CD14-positive monocyte (primary cell): ENCODE measurements around the gene ZYX. TPM values are rescaled to one million over a fixed set of nuclear protein-coding genes. Genes with fewer than 3 reads are reported as not detected.

Experiments used
- DNase-seq, 3 donors: peaks; one replicate each; pipeline ENCODE4 v3.0.0-alpha.2; 2011 to 2022
- H2AFZ ChIP-seq: 2 replicates; pipeline ENCODE4 v1.6.0; 2012; ENCODE audit warnings: mild to moderate bottlenecking, low read depth, low read length, inconsistent platforms; ENCODE audit not compliant: insufficient read depth, poor library complexity, severe bottlenecking
- H3K27ac ChIP-seq, 2 donors: 1 replicate in 1 of 2; 2 replicates in 1 of 2; pipeline ENCODE4 v1.5.1; 2012 to 2013; ENCODE audit warnings: low read length in 2 of 2, control low read depth in 1 of 2, inconsistent platforms in 1 of 2, low read depth in 1 of 2, mild to moderate bottlenecking in 1 of 2
- H3K27me3 ChIP-seq, 2 donors: one replicate each; pipeline versions ENCODE4 v1.6.0 to v1.6.1; 2011 to 2013; ENCODE audit warnings: low read length in 2 of 2; ENCODE audit not compliant: control insufficient read depth in 2 of 2, insufficient read depth in 2 of 2
- H3K36me3 ChIP-seq, 2 donors: replicated peaks in 1 of 2; 1 replicate in 1 of 2; 2 replicates in 1 of 2; pipeline versions ENCODE4 v1.5.1 to v1.6.1; 2012 to 2013; ENCODE audit warnings: low read length in 2 of 2, control low read depth in 1 of 2, inconsistent platforms in 1 of 2, mild to moderate bottlenecking in 1 of 2; ENCODE audit not compliant: insufficient read depth in 2 of 2, control insufficient read depth in 1 of 2
- H3K4me1 ChIP-seq, 2 donors: 1 replicate in 1 of 2; 2 replicates in 1 of 2; pipeline versions ENCODE4 v1.5.1 to v1.6.1; 2012 to 2013; ENCODE audit warnings: low read length in 2 of 2, control low read depth in 1 of 2, inconsistent platforms in 1 of 2, mild to moderate bottlenecking in 1 of 2, moderate library complexity in 1 of 2; ENCODE audit not compliant: insufficient read depth in 2 of 2, control insufficient read depth in 1 of 2
- H3K4me2 ChIP-seq: replicated peaks from 2 replicates; pipeline ENCODE3; 2012; ENCODE audit warnings: low read length, moderate library complexity, mild to moderate bottlenecking; ENCODE audit not compliant: poor library complexity, severe bottlenecking; ENCODE audit errors: extremely low read depth
- H3K4me3 ChIP-seq, 3 experiments: fragments of 200-600 bp in 1 of 3; sonication (generic) in 1 of 3; replicated peaks in 1 of 3; 1 replicate in 2 of 3; 2 replicates in 1 of 3; pipeline ENCODE4 v1.5.1; 2011 to 2013; ENCODE audit warnings: low read length in 3 of 3, mild to moderate bottlenecking in 3 of 3, control low read depth in 2 of 3, low read depth in 2 of 3, inconsistent platforms in 1 of 3, moderate library complexity in 1 of 3
- H3K79me2 ChIP-seq: 2 replicates; pipeline ENCODE4 v1.6.0; 2012; ENCODE audit warnings: mild to moderate bottlenecking, control low read depth, inconsistent platforms, low read length, moderate library complexity; ENCODE audit not compliant: insufficient read depth
- H3K9ac ChIP-seq: 2 replicates; pipeline ENCODE4 v1.6.0; 2017; ENCODE audit warnings: low read length, mild to moderate bottlenecking; ENCODE audit not compliant: insufficient read depth, poor library complexity, severe bottlenecking
- H3K9me3 ChIP-seq, 2 donors: replicated peaks in 1 of 2; 1 replicate in 1 of 2; 2 replicates in 1 of 2; pipeline versions ENCODE4 v1.5.1 to v1.6.1; 2012 to 2013; ENCODE audit warnings: low read length in 2 of 2, control low read depth in 1 of 2; ENCODE audit not compliant: control insufficient read depth in 1 of 2, insufficient read depth in 1 of 2
- H4K20me1 ChIP-seq: 2 replicates; pipeline ENCODE4 v1.6.0; 2012; ENCODE audit warnings: mild to moderate bottlenecking, low read length, control low read depth, moderate library complexity; ENCODE audit not compliant: insufficient read depth
- H3K27ac Mint-ChIP-seq, 7 donors: one replicate each; pipeline ENCODE4 v1.8.0; 2020; ENCODE audit warnings: mild to moderate bottlenecking in 7 of 7, mixed read lengths in 7 of 7, moderate library complexity in 6 of 7, inconsistent platforms in 2 of 7
- H3K27me3 Mint-ChIP-seq, 3 donors: one replicate each; pipeline ENCODE4 v1.8.0; 2021 to 2022; ENCODE audit warnings: low read depth in 3 of 3, mild to moderate bottlenecking in 3 of 3, mixed read lengths in 3 of 3, moderate library complexity in 3 of 3, inconsistent platforms in 1 of 3
- H3K36me3 Mint-ChIP-seq, 2 donors: one replicate each; pipeline ENCODE4 v1.8.0; 2020; ENCODE audit warnings: mixed read lengths in 2 of 2, inconsistent platforms in 1 of 2, mild to moderate bottlenecking in 1 of 2
- H3K4me1 Mint-ChIP-seq: one replicate; pipeline ENCODE4 v1.8.0; 2020; ENCODE audit warnings: mild to moderate bottlenecking, mixed read lengths
- H3K4me3 Mint-ChIP-seq, 2 donors: one replicate each; pipeline ENCODE4 v1.8.0; 2020; ENCODE audit warnings: mild to moderate bottlenecking in 2 of 2, mixed read lengths in 2 of 2, moderate library complexity in 1 of 2
- H3K9me3 Mint-ChIP-seq, 7 donors: one replicate each; pipeline ENCODE4 v1.8.0; 2020 to 2022; ENCODE audit warnings: mixed read lengths in 7 of 7, mild to moderate bottlenecking in 6 of 7, moderate library complexity in 6 of 7, inconsistent platforms in 2 of 7
- CTCF ChIP-seq: fragments of 200-600 bp; IDR thresholded peaks from one replicate; pipeline ENCODE4 v1.8.0; 2022; ENCODE audit warnings: antibody characterized with exemption, mild to moderate bottlenecking
- WGBS: methylation state at CpG from one replicate; pipeline ENCODE4 v1.1.5; 2013; ENCODE audit warnings: missing lambda C conversion rate; ENCODE audit not compliant: insufficient coverage; 5-methylcytosine and 5-hydroxymethylcytosine counted together
- intact Hi-C, 2 donors: fragments of 100-400 bp; cut with micrococcal nuclease; formaldehyde crosslinking; loops; one replicate each; pipeline versions ENCODE4 v1.15.0 to v1.15.1; 2023
- polyA plus RNA-seq, 3 donors: library from polyadenylated mRNA; depleted of rRNA in 1 of 3; unstranded in 2 of 3; stranded (reverse) in 1 of 3; fragments of 300-500 nt in 2 of 3; fragments of >200 nt in 1 of 3; fragmentation: Illumina TruSeq in 2 of 3; gene quantifications; 1 replicate in 2 of 3; 2 replicates in 1 of 3; pipeline ENCODE4 v1.2.3, GENCODE V29; 2012 to 2021

The ZYX gene
- polyA plus RNA-seq, 3 donors = 198 to 417 (median 331) TPM

- Histone ChIP-seq H3K4me2 (peak overlapping the region; percentile 75), H3K79me2 (peaks cover 37% of the 10 kb centered on the region), H3K9ac (peak overlapping the region; percentile 52), H3K4me3 (peak overlapping the region in 2 of 3 experiments; percentile 31 to 71), H3K36me3 (no peaks in the 10 kb centered on the region), H2AFZ (no peak overlapping the region), H4K20me1 (no peaks in the 10 kb centered on the region), H3K27me3 (no peaks in the 10 kb centered on the region), H3K27ac (peak overlapping the region; percentile 94 to 99), H3K4me1 (peaks cover 81 to 83% of the 10 kb centered on the region in 2 donors), H3K9me3 (no peaks in the 10 kb centered on the region)
- peak overlapping the region; percentile 94 to 99 (median 97) for H3K27ac Mint-ChIP-seq
- 4% methylated on average over 4 of the region's 5 CpGs for WGBS
- peaks cover 0 to 5% (median 0%) of the 10 kb centered on the region in 3 donors for H3K27me3 Mint-ChIP-seq
- TF ChIP-seq CTCF = no peak
- peaks cover 0 to 6% of the 10 kb centered on the region in 2 donors for H3K36me3 Mint-ChIP-seq
- peak; percentile 44 to 64 (median 56) for DNase-seq
- intact Hi-C loops = loop anchor here (2.0 to 10.0 kb wide), 2 partner anchors 86 to 90 kb away; partner anchors contain the start of genes CASP2 (in 2 of the 2) and TMEM139 (in 1 of the 2)
- peaks cover 81% of the 10 kb centered on the region for H3K4me1 Mint-ChIP-seq
- H3K9me3 Mint-ChIP-seq = peaks cover 0 to 2% (median 0%) of the 10 kb centered on the region in 7 donors
- peak overlapping the region; percentile 64 to 81 for H3K4me3 Mint-ChIP-seq
These were observed 6.6 kb upstream of the ZYX start for GRCh38 chr7:143374561-143374960.

- H3K9me3 Mint-ChIP-seq = peaks cover 0 to 2% (median 0%) of the 10 kb centered on the region in 7 donors
- intact Hi-C loops = loop anchor here (2.0 to 10.0 kb wide), 2 partner anchors 87 to 91 kb away; partner anchors contain the start of genes CASP2 (in 2 of the 2) and TMEM139 (in 1 of the 2)
- peak overlapping the region; percentile 75 for H3K4me2 ChIP-seq
- peaks cover 46% of the 10 kb centered on the region for H3K79me2 ChIP-seq
- peaks cover 0 to 5% (median 0%) of the 10 kb centered on the region in 3 donors for H3K27me3 Mint-ChIP-seq
- H3K4me1 Mint-ChIP-seq = peaks cover 85% of the 10 kb centered on the region
- peak overlapping the region; percentile 94 to 99 (median 97) for H3K27ac Mint-ChIP-seq
- H3K4me3 Mint-ChIP-seq = peak overlapping the region; percentile 64 to 81
- H3K4me1 ChIP-seq = peaks cover 85 to 87% of the 10 kb centered on the region in 2 donors
- no peak overlapping the region for H2AFZ ChIP-seq
- 6% methylated on average over 4 of the region's 7 CpGs for WGBS
- DNase-seq = peak; percentile 86 to 95 (median 87)
- H3K4me3 ChIP-seq = peak overlapping the region in 2 of 3 experiments; percentile 31 to 71
- H3K36me3 Mint-ChIP-seq = peaks cover 0 to 6% of the 10 kb centered on the region in 2 donors
- H3K9me3 ChIP-seq = no peaks in the 10 kb centered on the region
- peak overlapping the region; percentile 94 to 99 for H3K27ac ChIP-seq
- H3K27me3 ChIP-seq = no peaks in the 10 kb centered on the region
- H4K20me1 ChIP-seq = no peaks in the 10 kb centered on the region
- no peaks in the 10 kb centered on the region for H3K36me3 ChIP-seq
- peak overlapping the region; percentile 52 for H3K9ac ChIP-seq
- no peak for TF ChIP-seq CTCF
These were observed 5.7 kb upstream of the ZYX start for GRCh38 chr7:143375298-143376034.
